WTC11 (cell line): ENCODE results near the gene MNDA.

Experiments used
- ATF3 ChIP-seq: sonication (generic); formaldehyde crosslinking; conservative IDR thresholded peaks from 2 replicates; pipeline ENCODE4 v1.8.1; 2022; ENCODE audit warnings: mild to moderate bottlenecking, missing genetic modification reagents
- CREM ChIP-seq: sonication (generic); formaldehyde crosslinking; IDR thresholded peaks from 2 replicates; pipeline ENCODE4 v1.8.1; 2022; ENCODE audit warnings: mild to moderate bottlenecking, missing genetic modification reagents, moderate library complexity
- CTCF ChIP-seq: fragments of 200-600 bp; IDR thresholded peaks from 2 replicates; pipeline ENCODE4 v1.8.0; 2022; ENCODE audit warnings: antibody characterized with exemption
- E2F4 ChIP-seq: sonication (generic); formaldehyde crosslinking; IDR thresholded peaks from 2 replicates; pipeline ENCODE4 v1.8.1; 2022; ENCODE audit warnings: low read depth, mild to moderate bottlenecking, moderate library complexity, missing genetic modification reagents, borderline replicate concordance
- E2F5 ChIP-seq: sonication (generic); formaldehyde crosslinking; IDR thresholded peaks from 2 replicates; pipeline ENCODE4 v1.8.1; 2022; ENCODE audit warnings: mild to moderate bottlenecking, moderate library complexity, missing genetic modification reagents
- JUN ChIP-seq: sonication (generic); formaldehyde crosslinking; IDR thresholded peaks from 2 replicates; pipeline ENCODE4 v1.8.0; 2023; ENCODE audit warnings: mild to moderate bottlenecking, missing genetic modification reagents
- MAX ChIP-seq: sonication (generic); formaldehyde crosslinking; IDR thresholded peaks from 2 replicates; pipeline ENCODE4 v1.8.0; 2022; ENCODE audit warnings: mild to moderate bottlenecking, missing genetic modification reagents
- PRDM15 ChIP-seq: sonication (generic); formaldehyde crosslinking; IDR thresholded peaks from 2 replicates; pipeline ENCODE4 v1.8.0; 2022; ENCODE audit warnings: missing genetic modification reagents
- TCF7 ChIP-seq: sonication (generic); formaldehyde crosslinking; IDR thresholded peaks from 2 replicates; pipeline ENCODE4 v1.8.0; 2022; ENCODE audit warnings: mild to moderate bottlenecking, low read depth, missing genetic modification reagents, moderate library complexity
- TEAD4 ChIP-seq: sonication (generic); formaldehyde crosslinking; IDR thresholded peaks from 2 replicates; pipeline ENCODE4 v1.8.0; 2022; ENCODE audit warnings: mild to moderate bottlenecking, missing genetic modification reagents
- USF1 ChIP-seq: sonication (generic); formaldehyde crosslinking; IDR thresholded peaks from 2 replicates; pipeline ENCODE4 v1.8.0; 2022; ENCODE audit warnings: mild to moderate bottlenecking, missing genetic modification reagents
- ZNF121 ChIP-seq: sonication (generic); formaldehyde crosslinking; IDR thresholded peaks from 2 replicates; pipeline ENCODE4 v1.8.0; 2023; ENCODE audit warnings: missing genetic modification reagents

- TF ChIP-seq PRDM15 (CRISPR knock-in tag) (no peak), CREM (CRISPR knock-in tag) (no peak), CTCF (no peak), TCF7 (CRISPR knock-in tag) (no peak), JUN (CRISPR knock-in tag) (no peak), USF1 (CRISPR knock-in tag) (no peak), ZNF121 (CRISPR knock-in tag) (no peak), MAX (CRISPR knock-in tag) (no peak), E2F4 (CRISPR knock-in tag) (no peak), E2F5 (CRISPR knock-in tag) (no peak), TEAD4 (no peak), ATF3 (CRISPR knock-in tag) (no peak)
These were observed 33.4 kb downstream of the MNDA start for GRCh38 chr1:158864595-158864994.
